ENCODE data around the gene RNF31.

RNF31 gene

GRCh38 chr14:24157331-24157730 is 10.0 kb downstream of the RNF31 start:
- H3K27me3 ChIP-seq, result no peaks in the 10 kb centered on the region
- no peak overlapping the region for H3K4me2 ChIP-seq
- H3K27ac ChIP-seq, result no peak overlapping the region
- H3K9me3 ChIP-seq (replicated peaks in 1 of 11), result no peaks in the 10 kb centered on the region
- no peak overlapping the region for H3K4me3 ChIP-seq
- peaks cover 74 to 89% (median 83%) of the 10 kb centered on the region in 11 experiments for H3K36me3 ChIP-seq
- H4K20me1 ChIP-seq, result peaks cover 0 to 17% (median 11%) of the 10 kb centered on the region in 11 experiments; a peak in 12 of 22 replicates
- H3K4me1 ChIP-seq, result peaks cover 19 to 42% (median 30%) of the 10 kb centered on the region in 10 experiments
- 0 out of 22 replicates have a peak overlapping the region, but pooled peaks of 2 of the 11 experiments have one; percentile 28 to 32 for H3K9ac ChIP-seq
- no peak for TF ChIP-seq Cebpa-rat (IDR thresholded peaks at IDR 0.05)

GRCh38 chr14:24159777-24160498 is 12.6 kb downstream of the RNF31 start:
- H3K27me3 ChIP-seq, result no peaks in the 10 kb centered on the region
- peaks cover 25 to 55% (median 39%) of the 10 kb centered on the region in 10 experiments for H3K4me1 ChIP-seq
- H3K9me3 ChIP-seq (replicated peaks in 1 of 11), result no peaks in the 10 kb centered on the region
- H3K36me3 ChIP-seq, result peaks cover 73 to 91% (median 85%) of the 10 kb centered on the region in 11 experiments
- peaks cover 0 to 40% (median 12%) of the 10 kb centered on the region in 11 experiments; a peak in 16 of 22 replicates for H4K20me1 ChIP-seq
- H3K4me3 ChIP-seq, result no peak overlapping the region
- H3K4me2 ChIP-seq, result peak overlapping the region in 7 of 11 experiments; percentile 74 to 100 (median 98); a peak in 10 of 22 replicates
- H3K27ac ChIP-seq, result peak overlapping the region in 9 of 11 experiments; percentile 48 to 97 (median 91); a peak in 13 of 22 replicates
- TF ChIP-seq Cebpa-rat (IDR thresholded peaks at IDR 0.05), result no peak
- H3K9ac ChIP-seq, result peak overlapping the region in 5 of 11 experiments; percentile 76 to 94 (median 92); a peak in 6 of 22 replicates

- H3K9me3 ChIP-seq (replicated peaks in 1 of 11), result no peaks in the 10 kb centered on the region
- TF ChIP-seq Cebpa-rat (IDR thresholded peaks at IDR 0.05), result no peak
- H3K27me3 ChIP-seq, result no peaks in the 10 kb centered on the region
- H3K9ac ChIP-seq, result peak overlapping the region; percentile 2 to 94 (median 81); a peak in 15 of 22 replicates
- no peak overlapping the region; a peak in 1 of 20 replicates for H3K4me3 ChIP-seq
- H3K4me2 ChIP-seq, result peak overlapping the region; percentile 74 to 100 (median 98); a peak in 20 of 22 replicates
- H3K4me1 ChIP-seq, result peaks cover 25 to 55% (median 34%) of the 10 kb centered on the region in 10 experiments
- H4K20me1 ChIP-seq, result peaks cover 0 to 46% (median 12%) of the 10 kb centered on the region in 11 experiments; a peak in 16 of 22 replicates
- H3K36me3 ChIP-seq, result peaks cover 73 to 91% (median 85%) of the 10 kb centered on the region in 11 experiments
- peak overlapping the region in 9 of 11 experiments; percentile 48 to 97 (median 91); a peak in 19 of 22 replicates for H3K27ac ChIP-seq
Measured at GRCh38 chr14:24160499-24160849, 13.2 kb downstream of the RNF31 start.

- no peak for TF ChIP-seq Cebpa-rat (IDR thresholded peaks at IDR 0.05)
- peaks cover 0 to 52% (median 12%) of the 10 kb centered on the region in 11 experiments; a peak in 16 of 22 replicates for H4K20me1 ChIP-seq
- peak within 1 kb of the TSS; percentile 89 to 100 (median 98) for H3K4me2 ChIP-seq
- peak within 1 kb of the TSS; percentile 75 to 97 (median 86) for H3K27ac ChIP-seq
- H3K36me3 ChIP-seq, result peaks cover 73 to 91% (median 85%) of the 10 kb centered on the region in 11 experiments
- no peaks in the 10 kb centered on the region for H3K27me3 ChIP-seq
- H3K9ac ChIP-seq, result peak within 1 kb of the TSS; percentile 76 to 94 (median 90)
- H3K4me3 ChIP-seq, result peak within 1 kb of the TSS; percentile 61 to 82 (median 69)
- no peaks in the 10 kb centered on the region for H3K9me3 ChIP-seq (replicated peaks in 1 of 11)
- peaks cover 25 to 58% (median 32%) of the 10 kb centered on the region in 10 experiments for H3K4me1 ChIP-seq
Measured at GRCh38 chr14:24160850-24161804, 13.8 kb downstream of the RNF31 start, which contains the start of gene IRF9. IRF9 (plus strand) TSS chr14:24161265; CDS start chr14:24162145, 880 bp downstream.

- no peaks in the 10 kb centered on the region for H3K9me3 ChIP-seq (replicated peaks in 1 of 11)
- no peak for TF ChIP-seq Cebpa-rat (IDR thresholded peaks at IDR 0.05)
Measured at GRCh38 chr14:24162093-24162492, 14.8 kb downstream of the RNF31 start.

GRCh38 chr14:24164518-24164991 is 17.3 kb downstream of the RNF31 start:
- Histone ChIP-seq H3K9ac (0 out of 22 replicates have a peak overlapping the region, but pooled peaks of 2 of the 11 experiments have one; percentile 13 to 91), H4K20me1 (peaks cover 0 to 54% (median 12%) of the 10 kb centered on the region in 11 experiments; a peak in 15 of 22 replicates), H3K4me3 (no peak overlapping the region), H3K27ac (no peak overlapping the region), H3K36me3 (peaks cover 61 to 87% (median 75%) of the 10 kb centered on the region in 11 experiments), H3K4me2 (peak overlapping the region in 2 of 11 experiments; percentile 98 to 100; a peak in 2 of 22 replicates), H3K27me3 (peaks cover 0 to 3% (median 0%) of the 10 kb centered on the region in 11 experiments; a peak in 2 of 22 replicates), H3K4me1 (peaks cover 25 to 77% (median 36%) of the 10 kb centered on the region in 10 experiments), H3K9me3 (replicated peaks in 1 of 11) (no peaks in the 10 kb centered on the region)
- no peak for TF ChIP-seq Cebpa-rat (IDR thresholded peaks at IDR 0.05)

More at GRCh38 chr14:24162093-24162492, 14.8 kb downstream of the RNF31 start:
- peak overlapping the region; percentile 76 to 94 (median 90) for H3K9ac ChIP-seq
- peaks cover 0 to 52% (median 12%) of the 10 kb centered on the region in 11 experiments; a peak in 15 of 22 replicates for H4K20me1 ChIP-seq
- peak overlapping the region in 10 of 11 experiments; percentile 75 to 97 (median 88); a peak in 20 of 22 replicates for H3K27ac ChIP-seq
- peak overlapping the region; percentile 61 to 82 (median 69); a peak in 17 of 20 replicates for H3K4me3 ChIP-seq
- peaks cover 73 to 91% (median 84%) of the 10 kb centered on the region in 11 experiments for H3K36me3 ChIP-seq
- peaks cover 25 to 67% (median 33%) of the 10 kb centered on the region in 10 experiments for H3K4me1 ChIP-seq
- peak overlapping the region; percentile 89 to 100 (median 98) for H3K4me2 ChIP-seq
- no peaks in the 10 kb centered on the region for H3K27me3 ChIP-seq

- peak overlapping the region in 2 of 11 experiments; percentile 98 to 100; a peak in 5 of 22 replicates for H3K4me2 ChIP-seq
- peaks cover 20 to 74% (median 29%) of the 10 kb centered on the region in 10 experiments for H3K4me1 ChIP-seq
- no peaks in the 10 kb centered on the region for H3K9me3 ChIP-seq (replicated peaks in 1 of 11)
- no peak for TF ChIP-seq Cebpa-rat (IDR thresholded peaks at IDR 0.05)
- H3K4me3 ChIP-seq, result no peak overlapping the region
- H3K27ac ChIP-seq, result no peak overlapping the region
- H4K20me1 ChIP-seq, result peaks cover 0 to 53% (median 4%) of the 10 kb centered on the region in 11 experiments; a peak in 10 of 22 replicates
- peaks cover 0 to 14% (median 4%) of the 10 kb centered on the region in 11 experiments; a peak in 15 of 22 replicates for H3K27me3 ChIP-seq
- H3K36me3 ChIP-seq, result peaks cover 49 to 87% (median 68%) of the 10 kb centered on the region in 11 experiments
- peak overlapping the region in 1 of 11 experiments; percentile 30; a peak in 2 of 22 replicates for H3K9ac ChIP-seq
Measured at GRCh38 chr14:24165785-24166184, 18.5 kb downstream of the RNF31 start.
